OCI-LY3 (cell line): ENCODE measurements around the gene RASGRF2.

Source experiments
- H2AFZ ChIP-seq: fragments of 200-600, 300-600 bp; shearing (Covaris generic); 2 replicates; pipeline ENCODE4 v1.6.0; 2014; ENCODE audit warnings: antibody characterized with exemption, low read depth, low read length
- H3K27ac ChIP-seq: fragments of 200-600, 300-600 bp; sonication (generic); 2 replicates; pipeline ENCODE4 v1.5.1; 2014; ENCODE audit warnings: mild to moderate bottlenecking, low read length, moderate library complexity, mixed read lengths
- H3K27me3 ChIP-seq: fragments of 200-600, 300-600 bp; sonication (generic); 2 replicates; pipeline ENCODE4 v1.6.1; 2014; ENCODE audit warnings: low read depth, low read length, mixed read lengths
- H3K36me3 ChIP-seq: fragments of 200-600, 300-600 bp; sonication (generic); replicated peaks from 2 replicates; pipeline ENCODE3; 2014; ENCODE audit warnings: low read depth, low read length, mixed read lengths
- H3K4me1 ChIP-seq: fragments of 300-600, 200-600 bp; sonication (generic); 2 replicates; pipeline ENCODE4 v1.6.1; 2014; ENCODE audit warnings: low read length, mixed read lengths
- H3K4me2 ChIP-seq: fragments of 200-600, 300-600 bp; sonication (generic); 2 replicates; pipeline ENCODE4 v1.6.1; 2014; ENCODE audit warnings: low read length, mixed read lengths
- H3K4me3 ChIP-seq: fragments of 300-600, 200-600 bp; sonication (generic); 2 replicates; pipeline ENCODE4 v1.5.1; 2014; ENCODE audit warnings: antibody characterized with exemption, mild to moderate bottlenecking, low read length, moderate library complexity
- H3K79me2 ChIP-seq: fragments of 300-600, 200-600 bp; shearing (Covaris generic); 2 replicates; pipeline ENCODE4 v1.6.1; 2014; ENCODE audit warnings: mild to moderate bottlenecking, low read length, mixed read lengths
- H3K9ac ChIP-seq: fragments of 300-600, 200-600 bp; shearing (Covaris generic); 2 replicates; pipeline ENCODE4 v1.6.0; 2014; ENCODE audit warnings: mild to moderate bottlenecking, low read length, moderate library complexity
- H3K9me3 ChIP-seq: fragments of 200-600, 300-600 bp; shearing (Covaris generic); 2 replicates; pipeline ENCODE4 v1.6.1; 2014; ENCODE audit warnings: low read length, mixed read lengths; ENCODE audit not compliant: insufficient read depth
- H4K20me1 ChIP-seq: fragments of 200-600, 300-600 bp; sonication (generic); 2 replicates; pipeline ENCODE4 v1.6.1; 2016; ENCODE audit warnings: low read length, mixed read lengths; ENCODE audit not compliant: insufficient read depth
- CTCF ChIP-seq: fragments of 200-600, 300-600 bp; sonication (generic); IDR thresholded peaks from 2 replicates; pipeline ENCODE4 v1.5.1; 2014; ENCODE audit warnings: antibody characterized with exemption, low read length, low read depth
- EZH2phosphoT487 ChIP-seq: fragments of 200-600 bp; shearing (Covaris generic); IDR thresholded peaks from 2 replicates; pipeline ENCODE4 v1.6.1; 2018; ENCODE audit warnings: antibody characterized with exemption, mixed run types, low read depth

The RASGRF2 gene

GRCh38 chr5:81234299-81234698 lies 274.1 kb downstream of the RASGRF2 start:
- Histone ChIP-seq H3K27me3 (no peaks in the 10 kb centered on the region), H4K20me1 (no peaks in the 10 kb centered on the region), H3K9ac (no peak overlapping the region), H3K4me2 (no peak overlapping the region), H3K4me1 (no peaks in the 10 kb centered on the region), H2AFZ (no peak overlapping the region), H3K36me3 (no peaks in the 10 kb centered on the region), H3K4me3 (no peak overlapping the region), H3K9me3 (no peaks in the 10 kb centered on the region), H3K27ac (no peak overlapping the region), H3K79me2 (no peaks in the 10 kb centered on the region)
- TF ChIP-seq EZH2phosphoT487 (no peak), CTCF (no peak)

GRCh38 chr5:81234801-81235200 lies 274.6 kb downstream of the RASGRF2 start:
- TF ChIP-seq EZH2phosphoT487 (no peak), CTCF (no peak)
- Histone ChIP-seq H3K9me3 (no peaks in the 10 kb centered on the region), H2AFZ (no peak overlapping the region), H3K79me2 (no peaks in the 10 kb centered on the region), H3K4me3 (no peak overlapping the region), H3K9ac (no peak overlapping the region), H3K27ac (no peak overlapping the region), H3K27me3 (no peaks in the 10 kb centered on the region), H4K20me1 (no peaks in the 10 kb centered on the region), H3K36me3 (no peaks in the 10 kb centered on the region), H3K4me2 (no peak overlapping the region), H3K4me1 (no peaks in the 10 kb centered on the region)

DNA sequence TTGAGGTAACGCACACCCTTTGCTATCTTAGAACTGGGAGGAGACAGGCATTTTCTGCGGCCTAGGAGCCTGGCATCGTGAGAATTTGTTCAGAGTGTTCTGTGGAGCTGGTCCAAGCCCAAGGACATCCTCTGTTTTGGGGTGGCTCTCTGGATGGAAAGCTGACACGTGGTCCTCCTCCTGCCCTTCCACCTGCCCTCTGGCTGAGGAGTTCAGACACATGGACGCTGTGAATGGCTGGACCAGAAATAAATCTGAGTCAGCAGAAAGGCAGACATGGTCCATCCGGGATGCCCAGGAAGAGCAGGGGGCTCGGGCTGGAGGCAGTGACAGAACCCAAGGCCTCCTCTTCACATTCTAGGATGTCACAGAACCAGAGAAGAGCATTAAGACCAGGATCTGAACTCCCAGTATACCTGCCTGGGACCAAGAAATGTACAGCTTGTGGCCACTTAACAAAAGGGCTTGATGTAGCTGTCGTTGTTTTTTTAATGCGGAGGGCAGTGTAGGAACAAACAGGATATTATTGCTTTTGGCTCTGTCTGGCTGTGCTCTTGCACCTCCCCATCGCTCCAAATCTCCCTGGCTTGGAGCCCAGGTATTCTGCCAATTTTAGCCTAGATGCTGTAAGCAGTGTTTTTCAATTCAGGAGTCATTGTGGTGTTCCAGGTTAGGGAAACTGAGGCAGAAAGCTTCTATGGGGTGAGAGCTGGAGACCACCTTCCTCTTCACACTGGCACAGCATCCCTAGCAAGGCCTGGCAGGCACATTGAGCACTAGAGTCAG lies 275.3 kb downstream of the RASGRF2 start:
- Histone ChIP-seq H3K79me2 (no peaks in the 10 kb centered on the region), H3K4me2 (no peak overlapping the region), H3K27ac (no peak overlapping the region)

GRCh38 chr5:81238460-81238859 lies 278.3 kb downstream of the RASGRF2 start:
- Histone ChIP-seq H3K79me2 (no peaks in the 10 kb centered on the region), H2AFZ (no peak overlapping the region), H3K9me3 (no peaks in the 10 kb centered on the region), H4K20me1 (no peaks in the 10 kb centered on the region), H3K36me3 (no peaks in the 10 kb centered on the region), H3K27ac (no peak overlapping the region), H3K4me1 (no peaks in the 10 kb centered on the region), H3K27me3 (no peaks in the 10 kb centered on the region), H3K4me2 (no peak overlapping the region), H3K4me3 (no peak overlapping the region), H3K9ac (no peak overlapping the region)
- TF ChIP-seq EZH2phosphoT487 (no peak), CTCF (no peak)

More for the DNA sequence above, 275.3 kb downstream of the RASGRF2 start:
- no peak overlapping the region for H3K4me3 ChIP-seq
- no peak overlapping the region for H3K9ac ChIP-seq
- no peak for TF ChIP-seq CTCF
- no peak for TF ChIP-seq EZH2phosphoT487
- no peaks in the 10 kb centered on the region for H3K9me3 ChIP-seq
- H3K27me3 ChIP-seq, result no peaks in the 10 kb centered on the region
- H3K36me3 ChIP-seq, result no peaks in the 10 kb centered on the region
- H2AFZ ChIP-seq, result no peak overlapping the region
- H3K4me1 ChIP-seq, result no peaks in the 10 kb centered on the region
- no peaks in the 10 kb centered on the region for H4K20me1 ChIP-seq
